Muscle of arm (tissue), 12 donors: ENCODE measurements around the gene HTT. TPM values are rescaled to one million over a fixed set of nuclear protein-coding genes. Genes with fewer than 3 reads are reported as not detected.
"Not testable (repeated sequence)": the region's sequence is repeated elsewhere in the genome, so short reads cannot be mapped to it uniquely, and the experiment has no call there.

Experiments used
- DNase-seq: peaks from one replicate; pipeline ENCODE4 v3.0.0-alpha.2; 2013
- polyA plus RNA-seq, 12 donors: library from polyadenylated mRNA; unstranded; fragments of 120-200 nt; gene quantifications; one replicate each; pipeline ENCODE4 v1.2.1, GENCODE V29; 2013; ENCODE audit not compliant: insufficient read length in 12 of 12

The HTT gene
- polyA plus RNA-seq, 12 donors = 17.8 to 54.1 (median 26.4) TPM; not detected in 1

GRCh38 chr4:3166434-3166833 is 92.0 kb downstream of the HTT start:
- not testable (repeated sequence) for DNase-seq

GRCh38 chr4:3168029-3168428 is 93.5 kb downstream of the HTT start:
- no peak for DNase-seq

- no peak for DNase-seq
These were observed 100.2 kb downstream of the HTT start for GRCh38 chr4:3174371-3175338.

GRCh38 chr4:3176367-3177229 is 102.1 kb downstream of the HTT start:
- DNase-seq = no peak

- DNase-seq = no peak
These were observed 102.9 kb downstream of the HTT start for GRCh38 chr4:3177426-3177825.

- DNase-seq = no peak
These were observed 103.4 kb downstream of the HTT start for GRCh38 chr4:3177905-3178304.

GRCh38 chr4:3178351-3178750 is 103.9 kb downstream of the HTT start:
- no peak for DNase-seq

- DNase-seq = no peak
These were observed 104.7 kb downstream of the HTT start for GRCh38 chr4:3179126-3179706.

GRCh38 chr4:3183008-3183407 is 108.5 kb downstream of the HTT start:
- no peak for DNase-seq

GRCh38 chr4:3184725-3185124 is 110.2 kb downstream of the HTT start:
- DNase-seq = no peak

GRCh38 chr4:3186609-3187008 is 112.1 kb downstream of the HTT start:
- DNase-seq = no peak

GRCh38 chr4:3188118-3188517 is 113.6 kb downstream of the HTT start:
- no peak for DNase-seq

GRCh38 chr4:3189459-3189858 is 115.0 kb downstream of the HTT start:
- DNase-seq = no peak

- DNase-seq = no peak
These were observed 116.1 kb downstream of the HTT start for GRCh38 chr4:3190549-3190948.

GRCh38 chr4:3192188-3192587 is 117.7 kb downstream of the HTT start:
- DNase-seq = no peak

- no peak for DNase-seq
These were observed 118.3 kb downstream of the HTT start for GRCh38 chr4:3192827-3193226.

- no peak for DNase-seq
These were observed 119.2 kb downstream of the HTT start for GRCh38 chr4:3193531-3194203.

GRCh38 chr4:3196670-3197359 is 122.3 kb downstream of the HTT start:
- no peak for DNase-seq

- no peak for DNase-seq
These were observed 123.1 kb downstream of the HTT start for GRCh38 chr4:3197366-3198105.

GRCh38 chr4:3198906-3199305 is 124.4 kb downstream of the HTT start:
- no peak for DNase-seq
